GM13977 (cell line): ENCODE measurements around the gene ARHGAP33.

Experiments used
- DNase-seq: peaks from one replicate; pipeline ENCODE4 v3.0.0; 2012; ENCODE audit warnings: low spot score
- CTCF ChIP-seq: IDR thresholded peaks from 2 replicates; pipeline ENCODE4 v1.5.1; 2012; ENCODE audit warnings: mild to moderate bottlenecking, control low read depth; ENCODE audit not compliant: insufficient read depth; ENCODE audit errors: extremely low read depth, missing control alignments
- in situ Hi-C: fragments of 300-500 bp; cut with MboI; formaldehyde crosslinking; loops from one replicate; pipeline ENCODE4 v1.12.0; 2022; ENCODE audit warnings: low sequenced_read_pairs, low pct_unique_long_range_greater_than_20kb, mixed read lengths, inconsistent platforms; ENCODE audit not compliant: unreplicated experiment

ARHGAP33 gene

GRCh38 chr19:35740423-35741202 lies 34.8 kb upstream of the ARHGAP33 start:
- in situ Hi-C loops, result no loop called here
- TF ChIP-seq CTCF, result peak; percentile 35
- DNase-seq, result peak; percentile 99

- DNase-seq, result no peak
- in situ Hi-C loops, result no loop called here
- no peak for TF ChIP-seq CTCF
Observed at GRCh38 chr19:35741203-35741515, 34.2 kb upstream of the ARHGAP33 start.

- in situ Hi-C loops, result no loop called here
- DNase-seq, result peak; percentile 70
- no peak for TF ChIP-seq CTCF
Observed at GRCh38 chr19:35742121-35742724, 33.1 kb upstream of the ARHGAP33 start, which contains the start of gene IGFLR1. Gene IGFLR1, minus strand, starts transcription at chr19:35742452. Its CDS starts 1,272 bp downstream, at chr19:35741180.

- in situ Hi-C loops, result no loop called here
- no peak for DNase-seq
- TF ChIP-seq CTCF, result no peak
Observed at GRCh38 chr19:35743640-35744429, 31.5 kb upstream of the ARHGAP33 start.

GRCh38 chr19:35744430-35745327 lies 30.7 kb upstream of the ARHGAP33 start:
- peak; percentile 82 for DNase-seq
- TF ChIP-seq CTCF, result no peak
- in situ Hi-C loops, result no loop called here

- in situ Hi-C loops, result no loop called here
- peak; percentile 93 for DNase-seq
- TF ChIP-seq CTCF, result no peak
Observed at GRCh38 chr19:35745328-35746086, 29.9 kb upstream of the ARHGAP33 start, which contains the start of the genes PSENEN and U2AF1L4. Gene PSENEN, plus strand, starts transcription at chr19:35745651. Its CDS starts 280 bp downstream, at chr19:35745931. Gene U2AF1L4, minus strand, starts transcription at chr19:35745418. Its CDS starts 27 bp downstream, at chr19:35745391.
